H1 (cell line): ENCODE results near the gene FAM25A. TPM values are rescaled to one million over a fixed set of nuclear protein-coding genes. Genes with fewer than 3 reads are reported as not detected.
"Not testable (repeated sequence)": the region's sequence is repeated elsewhere in the genome, so short reads cannot be mapped to it uniquely, and the experiment has no call there.

Source experiments
- CTCF ChIA-PET: fragments of 300-600 bp; sonication (Branson Sonifier 250); formaldehyde crosslinking; loops from one replicate; lab custom pipeline; 2021; ENCODE audit not compliant: partially characterized antibody; lab: Charles Lee
- POLR2A ChIA-PET: fragments of 300-600 bp; sonication (Branson Sonifier 250); formaldehyde crosslinking; loops from one replicate; lab custom pipeline; 2021; ENCODE audit warnings: inconsistent platforms; ENCODE audit not compliant: partially characterized antibody; lab: Charles Lee
- DNase-seq, 2 experiments: peaks; one replicate each; pipeline versions ENCODE4 v3.0.0 to v3.0.0-alpha.2; 2010 to 2022; ENCODE audit warnings: low spot score in 2 of 2, low read depth in 1 of 2, mixed read lengths in 1 of 2
- FAIRE-seq: peaks from 2 replicates; lab custom pipeline; 2011; peaks lifted over from hg19 to GRCh38; lab: Jason Lieb, UNC
- H2AFZ ChIP-seq: 2 replicates; pipeline ENCODE4 v1.8.1; 2012; ENCODE audit warnings: low read length, inconsistent platforms
- H2AK5ac ChIP-seq: 2 replicates; pipeline ENCODE4 v1.6.1; 2013; ENCODE audit warnings: low read depth, low read length
- H2BK120ac ChIP-seq: replicated peaks from 2 replicates; pipeline ENCODE3; 2013; ENCODE audit warnings: low read depth, low read length, inconsistent platforms
- H2BK12ac ChIP-seq: 2 replicates; pipeline ENCODE4 v1.6.1; 2013; ENCODE audit warnings: low read depth, low read length
- H2BK15ac ChIP-seq: 2 replicates; pipeline ENCODE4 v1.6.1; 2013; ENCODE audit warnings: low read length
- H2BK20ac ChIP-seq: 2 replicates; pipeline ENCODE4 v1.6.1; 2013; ENCODE audit warnings: low read length
- H2BK5ac ChIP-seq: 2 replicates; pipeline ENCODE4 v1.6.1; 2013; ENCODE audit warnings: low read depth, low read length
- H3K14ac ChIP-seq: 2 replicates; pipeline ENCODE4 v1.6.1; 2013; ENCODE audit warnings: inconsistent platforms; ENCODE audit not compliant: insufficient read length
- H3K18ac ChIP-seq: 2 replicates; pipeline ENCODE4 v1.6.1; 2013; ENCODE audit warnings: low read length; ENCODE audit errors: extremely low read depth
- H3K23ac ChIP-seq: 2 replicates; pipeline ENCODE4 v1.6.1; 2013; ENCODE audit warnings: inconsistent platforms; ENCODE audit not compliant: insufficient read length
- H3K23me2 ChIP-seq: 2 replicates; pipeline ENCODE4 v1.6.1; 2013; ENCODE audit warnings: low read depth, low read length
- H3K27ac ChIP-seq: 2 replicates; pipeline ENCODE4 v1.6.1; 2011; ENCODE audit warnings: low read depth, low read length, inconsistent platforms
- H3K27me3 ChIP-seq, 4 experiments: replicated peaks in 1 of 4; 1 replicate in 1 of 4; 2 replicates in 3 of 4; pipeline versions ENCODE4 v1.6.1 to v1.8.1; 2011 to 2013; ENCODE audit warnings: low read length in 3 of 4, mild to moderate bottlenecking in 3 of 4, inconsistent platforms in 2 of 4, mixed read lengths in 2 of 4, moderate library complexity in 1 of 4; ENCODE audit not compliant: control insufficient read depth in 3 of 4, insufficient read depth in 3 of 4; ENCODE audit errors: extremely low read depth in 1 of 4
- H3K36me3 ChIP-seq, 4 experiments: 2 replicates each; pipeline versions ENCODE4 v1.6.1 to v1.8.1; 2011 to 2013; ENCODE audit warnings: mild to moderate bottlenecking in 4 of 4, low read length in 3 of 4, moderate library complexity in 2 of 4, control low read depth in 1 of 4, inconsistent platforms in 1 of 4; ENCODE audit not compliant: insufficient read depth in 4 of 4, control insufficient read depth in 2 of 4
- H3K4ac ChIP-seq: replicated peaks from 2 replicates; pipeline ENCODE3; 2013; ENCODE audit warnings: low read length, low read depth, mixed read lengths, inconsistent platforms; ENCODE audit not compliant: insufficient read length
- H3K4me1 ChIP-seq, 4 experiments: replicated peaks in 1 of 4; 1 replicate in 1 of 4; 2 replicates in 3 of 4; pipeline versions ENCODE4 v1.6.1 to v1.8.1; 2011 to 2013; ENCODE audit warnings: low read length in 3 of 4, inconsistent platforms in 2 of 4, mixed read lengths in 1 of 4; ENCODE audit not compliant: insufficient read depth in 4 of 4, control insufficient read depth in 3 of 4
- H3K4me2 ChIP-seq, 2 experiments: 2 replicates each; pipeline versions ENCODE4 v1.6.1 to v1.8.1; 2011 to 2013; ENCODE audit warnings: low read depth in 2 of 2, low read length in 2 of 2, control low read depth in 1 of 2, inconsistent platforms in 1 of 2, mild to moderate bottlenecking in 1 of 2; ENCODE audit not compliant: insufficient read depth in 1 of 2
- H3K4me3 ChIP-seq, 4 experiments: fragments of 200-600, 300-600 bp in 1 of 4; sonication (generic), shearing (Covaris generic), sonication (Bioruptor Twin) in 1 of 4; 2 replicates each; pipeline versions ENCODE4 v1.5.1 to v1.8.1; 2011 to 2016; ENCODE audit warnings: low read length in 4 of 4, low read depth in 3 of 4, control low read depth in 2 of 4, inconsistent platforms in 2 of 4, mild to moderate bottlenecking in 2 of 4, mixed read lengths in 1 of 4, moderate library complexity in 1 of 4; ENCODE audit not compliant: insufficient read depth in 2 of 4; ENCODE audit errors: extremely low read depth in 1 of 4
- H3K56ac ChIP-seq: replicated peaks from 2 replicates; pipeline ENCODE3; 2013; ENCODE audit warnings: low read depth, mild to moderate bottlenecking, mixed read lengths, low read length, inconsistent platforms; ENCODE audit not compliant: insufficient read length
- H3K79me1 ChIP-seq: 2 replicates; pipeline ENCODE4 v1.6.1; 2013; ENCODE audit warnings: low read depth, low read length, control low read depth
- H3K79me2 ChIP-seq, 2 experiments: 2 replicates each; pipeline versions ENCODE4 v1.6.1 to v1.8.1; 2012 to 2013; ENCODE audit warnings: low read length in 2 of 2, mild to moderate bottlenecking in 2 of 2, inconsistent platforms in 1 of 2; ENCODE audit not compliant: insufficient read depth in 2 of 2, control insufficient read depth in 1 of 2
- H3K9ac ChIP-seq, 4 experiments: replicated peaks in 1 of 4; 1 replicate in 1 of 4; 2 replicates in 3 of 4; pipeline versions ENCODE4 v1.6.1 to v1.8.1; 2011 to 2013; ENCODE audit warnings: low read depth in 3 of 4, low read length in 3 of 4, control low read depth in 2 of 4, mild to moderate bottlenecking in 2 of 4, moderate library complexity in 2 of 4, inconsistent platforms in 1 of 4; ENCODE audit errors: extremely low read depth in 1 of 4
- H3K9me3 ChIP-seq, 2 experiments: 2 replicates each; pipeline versions ENCODE4 v1.6.1 to v1.8.1; 2012 to 2013; ENCODE audit warnings: mild to moderate bottlenecking in 2 of 2, moderate library complexity in 2 of 2, control low read depth in 1 of 2, inconsistent platforms in 1 of 2, low read depth in 1 of 2, low read length in 1 of 2, mixed read lengths in 1 of 2; ENCODE audit not compliant: insufficient read depth in 2 of 2
- H4K20me1 ChIP-seq, 2 experiments: replicated peaks in 1 of 2; 2 replicates each; pipeline versions ENCODE3 to v1.8.1; 2011 to 2013; ENCODE audit warnings: inconsistent platforms in 2 of 2, low read length in 2 of 2, mild to moderate bottlenecking in 1 of 2; ENCODE audit not compliant: insufficient read depth in 2 of 2, control insufficient read depth in 1 of 2
- H4K5ac ChIP-seq: 2 replicates; pipeline ENCODE4 v1.6.1; 2013; ENCODE audit warnings: low read length, low read depth, mixed read lengths, inconsistent platforms; ENCODE audit not compliant: insufficient read length
- H4K8ac ChIP-seq: 2 replicates; pipeline ENCODE4 v1.8.0; 2013; ENCODE audit warnings: mild to moderate bottlenecking, moderate library complexity, low read length, inconsistent platforms; ENCODE audit not compliant: insufficient read depth; ENCODE audit errors: extremely low read depth
- H4K91ac ChIP-seq: replicated peaks from 2 replicates; pipeline ENCODE3; 2013; ENCODE audit warnings: low read length, mixed read lengths, inconsistent platforms; ENCODE audit not compliant: insufficient read length
- WGBS, 2 experiments: shearing (Covaris generic) in 1 of 2; methylation state at CpG; one replicate each; pipeline versions ENCODE4 v1.1.6 to v1.1.7; 2013 to 2015; ENCODE audit warnings: low lambda C conversion rate in 2 of 2, mixed read lengths in 2 of 2, inconsistent platforms in 1 of 2, low coverage in 1 of 2, missing lambda C conversion rate in 1 of 2; ENCODE audit not compliant: insufficient replicate concordance in 2 of 2, insufficient coverage in 1 of 2, insufficient read length in 1 of 2; ENCODE audit errors: extremely low coverage in 1 of 2, missing lambda C conversion rate in 1 of 2; 5-methylcytosine and 5-hydroxymethylcytosine counted together
- polyA plus RNA-seq, 7 experiments: library from polyadenylated mRNA; depleted of rRNA in 3 of 7; stranded (reverse) in 5 of 7; unstranded in 2 of 7; fragments of >200 nt in 5 of 7; fragments of 200-250 nt in 2 of 7; gene quantifications; 1 replicate in 5 of 7; 2 replicates in 1 of 7; 4 replicates in 1 of 7; pipeline versions ENCODE4 v1.2.1 to v1.2.3, GENCODE V29; 2011 to 2013; ENCODE audit warnings: missing spikeins in 2 of 7, mixed read lengths in 2 of 7
- total RNA-seq: library from RNA; stranded (reverse); fragmentation: NEBNext Ultra II Directional; extraction: Animal tissue kit (Norgen Biotek cat#: 25700); gene quantifications from 2 replicates; pipeline ENCODE4 v1.2.1, GENCODE V29; 2021

Gene FAM25A
- total and polyA plus RNA-seq, 2 of the 8 experiments (the other 6 are each of a cell fraction or from before 2014, with no cell fraction given): not detected

GRCh38 chr10:87018127-87018526 lies 2.0 kb upstream of the FAM25A start:
- H2BK5ac ChIP-seq, H3K23me2 ChIP-seq, H2AFZ ChIP-seq, H3K27me3 ChIP-seq, H3K56ac ChIP-seq, H2BK20ac ChIP-seq, H4K20me1 ChIP-seq, H3K4ac ChIP-seq, POLR2A ChIA-PET, H3K18ac ChIP-seq, H2AK5ac ChIP-seq, H3K14ac ChIP-seq, H2BK15ac ChIP-seq, H4K8ac ChIP-seq, H3K36me3 ChIP-seq, H4K91ac ChIP-seq, H3K4me1 ChIP-seq, H3K27ac ChIP-seq, H3K4me3 ChIP-seq, CTCF ChIA-PET, H4K5ac ChIP-seq, H3K4me2 ChIP-seq, H2BK120ac ChIP-seq, H3K9ac ChIP-seq, H3K9me3 ChIP-seq, FAIRE-seq, H2BK12ac ChIP-seq, H3K79me2 ChIP-seq, DNase-seq, H3K23ac ChIP-seq, H3K79me1 ChIP-seq: not testable (repeated sequence)
- WGBS, 2 experiments: 97% methylated on average over 6 of the region's 6 CpGs; no CpG with 5 or more reads in 1 of the 2 experiments

- H4K91ac ChIP-seq, H3K14ac ChIP-seq, H4K5ac ChIP-seq, H3K9ac ChIP-seq, H2AK5ac ChIP-seq, H4K20me1 ChIP-seq, FAIRE-seq, CTCF ChIA-PET, H2BK120ac ChIP-seq, H2BK20ac ChIP-seq, H2BK12ac ChIP-seq, DNase-seq, H3K23ac ChIP-seq, H3K4me2 ChIP-seq, H3K36me3 ChIP-seq, H3K4me1 ChIP-seq, H3K4me3 ChIP-seq, H3K27me3 ChIP-seq, H3K56ac ChIP-seq, H3K79me2 ChIP-seq, H2BK5ac ChIP-seq, H3K79me1 ChIP-seq, H3K23me2 ChIP-seq, H4K8ac ChIP-seq, H3K27ac ChIP-seq, H2AFZ ChIP-seq, H3K4ac ChIP-seq, H3K9me3 ChIP-seq, POLR2A ChIA-PET, H3K18ac ChIP-seq, H2BK15ac ChIP-seq: not testable (repeated sequence)
- WGBS, 2 experiments: 92% methylated on average over 6 of the region's 6 CpGs; no CpG with 5 or more reads in 1 of the 2 experiments
Measured at GRCh38 chr10:87019066-87019465, 1.0 kb upstream of the FAM25A start.
